GM12878 (cell line): ENCODE data around the gene HHAT.

Experiments
- BCL3 ChIP-seq: IDR thresholded peaks from 2 replicates; pipeline ENCODE4 v1.6.1; 2011; ENCODE audit warnings: borderline replicate concordance, low read depth, mild to moderate bottlenecking, moderate library complexity, low read length; ENCODE audit not compliant: insufficient read depth, poor library complexity, severe bottlenecking
- BRCA1 ChIP-seq: IDR thresholded peaks from 2 replicates; pipeline ENCODE4 v1.6.1; 2011; ENCODE audit warnings: low read depth, low read length, improper control_type of control experiment
- CBX3 ChIP-seq: fragments of 200-600 bp; sonication (generic); IDR thresholded peaks from 2 replicates; pipeline ENCODE4 v1.6.1; 2016; ENCODE audit warnings: low read depth, borderline replicate concordance
- CTCF ChIP-seq, 3 experiments: IDR thresholded peaks in 2 of 3; conservative IDR thresholded peaks in 1 of 3; 2 replicates each; pipeline ENCODE4 v1.5.1; 2011; ENCODE audit warnings: low read depth in 3 of 3, low read length in 3 of 3, mild to moderate bottlenecking in 3 of 3, control low read depth in 2 of 3, moderate library complexity in 2 of 3, inconsistent platforms in 1 of 3, mixed read lengths in 1 of 3; ENCODE audit not compliant: control insufficient read depth in 2 of 3, insufficient read depth in 1 of 3; ENCODE audit errors: extremely low read depth in 1 of 3
- EZH2 ChIP-seq: IDR thresholded peaks from 2 replicates; pipeline ENCODE4 v1.6.1; 2012; ENCODE audit warnings: low read depth, mild to moderate bottlenecking, control low read depth, inconsistent platforms, low read length, borderline replicate concordance; ENCODE audit not compliant: control insufficient read depth
- FOXK2 ChIP-seq: fragments of 450-650 bp; IDR thresholded peaks from 2 replicates; pipeline ENCODE4 v1.6.1; 2017; ENCODE audit warnings: mild to moderate bottlenecking, moderate library complexity
- JUND ChIP-seq: IDR thresholded peaks from 2 replicates; pipeline ENCODE4 v1.6.1; 2012; ENCODE audit warnings: low read depth, mild to moderate bottlenecking, low read length, improper control_type of control experiment, moderate library complexity
- POLR2A ChIP-seq: IDR thresholded peaks from 2 replicates; pipeline ENCODE4 v1.6.1; 2011; ENCODE audit warnings: low read depth, mild to moderate bottlenecking, low read length
- POLR2AphosphoS5 ChIP-seq: IDR thresholded peaks from 2 replicates; pipeline ENCODE4 v1.6.1; 2011; ENCODE audit warnings: mild to moderate bottlenecking, low read length, inconsistent platforms
- RELA ChIP-seq: fragments of 450-650 bp; IDR thresholded peaks from 2 replicates; pipeline ENCODE4 v1.8.0; 2014; ENCODE audit warnings: borderline replicate concordance; ENCODE audit not compliant: partially characterized antibody
- SIN3A ChIP-seq: IDR thresholded peaks from 2 replicates; pipeline ENCODE4 v1.6.1; 2012; ENCODE audit warnings: low read depth, low read length, improper control_type of control experiment
- WRNIP1 ChIP-seq: IDR thresholded peaks from 2 replicates; pipeline ENCODE4 v1.6.1; 2011; ENCODE audit warnings: low read depth, low read length, improper control_type of control experiment, borderline replicate concordance

GRCh38 chr1:210715072-210715471 lies 386.4 kb downstream of the HHAT start:
- TF ChIP-seq FOXK2 (no peak), RELA (no peak), JUND (no peak), BCL3 (no peak), CBX3 (no peak), SIN3A (no peak), POLR2A (no peak), CTCF (IDR thresholded peaks at IDR 0.05 in 2 of 3, conservative IDR thresholded peaks at IDR 0.05 in 1 of 3; ENCODE audit: control insufficient read depth in 2 of 3, extremely low read depth in 1 of 3, insufficient read depth in 1 of 3, low read depth in 3 of 3, low read length in 3 of 3) (no peak), BRCA1 (no peak), EZH2 (no peak), POLR2AphosphoS5 (no peak), WRNIP1 (no peak)
